ENCODE results near the gene NACA2. TPM values are rescaled to one million over a fixed set of nuclear protein-coding genes. Genes with fewer than 3 reads are reported as not detected.

The NACA2 gene
- total and polyA plus RNA-seq, 2 of the 13 experiments (the other 11 are each of a cell fraction or from before 2014, with no cell fraction given), result 0.21 TPM; not detected in 1

DNA sequence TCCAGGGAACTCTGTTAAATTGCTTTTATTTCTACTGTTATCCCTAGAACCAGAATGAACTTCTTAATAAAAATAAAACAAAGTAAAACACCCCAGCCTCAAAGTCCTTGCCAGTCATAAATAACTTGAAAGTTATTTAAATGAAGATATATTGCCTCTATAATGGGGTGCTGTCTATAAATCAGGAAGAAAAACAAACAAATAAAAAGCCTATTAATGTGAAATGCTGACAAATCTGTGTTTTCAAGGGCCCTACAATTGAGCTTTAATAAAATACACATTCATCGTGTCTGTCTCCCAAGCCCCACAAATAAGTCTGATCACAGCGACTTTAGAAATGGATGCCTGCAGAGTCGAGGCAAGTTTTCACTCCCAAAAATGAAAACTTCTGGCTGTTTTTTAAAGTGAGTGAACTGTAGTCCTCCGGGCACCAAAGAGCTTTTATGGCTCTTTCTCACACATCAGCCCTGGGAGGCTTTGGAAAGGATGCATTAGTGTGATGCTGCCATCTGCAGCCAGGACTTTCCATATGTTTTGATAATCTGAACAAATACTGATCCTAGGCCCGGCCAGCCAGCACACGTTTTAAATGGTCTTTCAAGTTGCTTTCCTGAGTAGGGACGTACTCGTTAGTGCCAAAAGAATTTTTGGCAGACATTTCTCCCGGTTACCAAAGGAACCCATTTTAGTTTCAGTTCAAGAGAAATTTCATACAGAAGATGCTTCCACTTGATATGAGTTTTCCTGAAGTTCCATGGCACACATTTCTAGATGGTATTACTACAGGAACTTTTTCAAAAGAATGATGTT is 16.3 kb downstream of the NACA2 start (continued):
- no peak for TF ChIP-seq ZNF407 (CRISPR knock-in tag; IDR thresholded peaks at IDR 0.05; ENCODE audit: not compliant biosample characterization)
- TF ChIP-seq, protein P1, sequence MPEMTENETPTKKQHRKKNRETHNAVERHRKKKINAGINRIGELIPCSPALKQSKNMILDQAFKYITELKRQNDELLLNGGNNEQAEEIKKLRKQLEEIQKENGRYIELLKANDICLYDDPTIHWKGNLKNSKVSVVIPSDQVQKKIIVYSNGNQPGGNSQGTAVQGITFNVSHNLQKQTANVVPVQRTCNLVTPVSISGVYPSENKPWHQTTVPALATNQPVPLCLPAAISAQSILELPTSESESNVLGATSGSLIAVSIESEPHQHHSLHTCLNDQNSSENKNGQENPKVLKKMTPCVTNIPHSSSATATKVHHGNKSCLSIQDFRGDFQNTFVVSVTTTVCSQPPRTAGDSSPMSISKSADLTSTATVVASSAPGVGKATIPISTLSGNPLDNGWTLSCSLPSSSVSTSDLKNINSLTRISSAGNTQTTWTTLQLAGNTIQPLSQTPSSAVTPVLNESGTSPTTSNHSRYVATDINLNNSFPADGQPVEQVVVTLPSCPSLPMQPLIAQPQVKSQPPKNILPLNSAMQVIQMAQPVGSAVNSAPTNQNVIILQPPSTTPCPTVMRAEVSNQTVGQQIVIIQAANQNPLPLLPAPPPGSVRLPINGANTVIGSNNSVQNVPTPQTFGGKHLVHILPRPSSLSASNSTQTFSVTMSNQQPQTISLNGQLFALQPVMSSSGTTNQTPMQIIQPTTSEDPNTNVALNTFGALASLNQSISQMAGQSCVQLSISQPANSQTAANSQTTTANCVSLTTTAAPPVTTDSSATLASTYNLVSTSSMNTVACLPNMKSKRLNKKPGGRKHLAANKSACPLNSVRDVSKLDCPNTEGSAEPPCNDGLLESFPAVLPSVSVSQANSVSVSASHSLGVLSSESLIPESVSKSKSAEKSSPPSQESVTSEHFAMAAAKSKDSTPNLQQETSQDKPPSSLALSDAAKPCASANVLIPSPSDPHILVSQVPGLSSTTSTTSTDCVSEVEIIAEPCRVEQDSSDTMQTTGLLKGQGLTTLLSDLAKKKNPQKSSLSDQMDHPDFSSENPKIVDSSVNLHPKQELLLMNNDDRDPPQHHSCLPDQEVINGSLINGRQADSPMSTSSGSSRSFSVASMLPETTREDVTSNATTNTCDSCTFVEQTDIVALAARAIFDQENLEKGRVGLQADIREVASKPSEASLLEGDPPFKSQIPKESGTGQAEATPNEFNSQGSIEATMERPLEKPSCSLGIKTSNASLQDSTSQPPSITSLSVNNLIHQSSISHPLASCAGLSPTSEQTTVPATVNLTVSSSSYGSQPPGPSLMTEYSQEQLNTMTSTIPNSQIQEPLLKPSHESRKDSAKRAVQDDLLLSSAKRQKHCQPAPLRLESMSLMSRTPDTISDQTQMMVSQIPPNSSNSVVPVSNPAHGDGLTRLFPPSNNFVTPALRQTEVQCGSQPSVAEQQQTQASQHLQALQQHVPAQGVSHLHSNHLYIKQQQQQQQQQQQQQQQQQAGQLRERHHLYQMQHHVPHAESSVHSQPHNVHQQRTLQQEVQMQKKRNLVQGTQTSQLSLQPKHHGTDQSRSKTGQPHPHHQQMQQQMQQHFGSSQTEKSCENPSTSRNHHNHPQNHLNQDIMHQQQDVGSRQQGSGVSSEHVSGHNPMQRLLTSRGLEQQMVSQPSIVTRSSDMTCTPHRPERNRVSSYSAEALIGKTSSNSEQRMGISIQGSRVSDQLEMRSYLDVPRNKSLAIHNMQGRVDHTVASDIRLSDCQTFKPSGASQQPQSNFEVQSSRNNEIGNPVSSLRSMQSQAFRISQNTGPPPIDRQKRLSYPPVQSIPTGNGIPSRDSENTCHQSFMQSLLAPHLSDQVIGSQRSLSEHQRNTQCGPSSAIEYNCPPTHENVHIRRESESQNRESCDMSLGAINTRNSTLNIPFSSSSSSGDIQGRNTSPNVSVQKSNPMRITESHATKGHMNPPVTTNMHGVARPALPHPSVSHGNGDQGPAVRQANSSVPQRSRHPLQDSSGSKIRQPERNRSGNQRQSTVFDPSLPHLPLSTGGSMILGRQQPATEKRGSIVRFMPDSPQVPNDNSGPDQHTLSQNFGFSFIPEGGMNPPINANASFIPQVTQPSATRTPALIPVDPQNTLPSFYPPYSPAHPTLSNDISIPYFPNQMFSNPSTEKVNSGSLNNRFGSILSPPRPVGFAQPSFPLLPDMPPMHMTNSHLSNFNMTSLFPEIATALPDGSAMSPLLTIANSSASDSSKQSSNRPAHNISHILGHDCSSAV (CRISPR knock-in tag; IDR thresholded peaks at IDR 0.05; ENCODE audit: borderline replicate concordance), result no peak
- TF ChIP-seq MZF1 (CRISPR knock-in tag; IDR thresholded peaks at IDR 0.05; ENCODE audit: borderline replicate concordance), result no peak
- no peak for TF ChIP-seq TAF1 (CRISPR knock-in tag; IDR thresholded peaks at IDR 0.05)
- no peak for TF ChIP-seq ZNF570 (CRISPR knock-in tag; IDR thresholded peaks at IDR 0.05; ENCODE audit: borderline replicate concordance)
- no peak for TF ChIP-seq SNAPC2 (CRISPR knock-in tag; IDR thresholded peaks at IDR 0.05)
- no peak for TF ChIP-seq POLR2AphosphoS2 (IDR thresholded peaks at IDR 0.05; ENCODE audit: low read depth, low read length)
- TF ChIP-seq SPEN (CRISPR knock-in tag; IDR thresholded peaks at IDR 0.05; ENCODE audit: low read depth), result peak; percentile 18; the same call in 1 of the 2 replicates
- no peak for TF ChIP-seq MXD4 (CRISPR knock-in tag; IDR thresholded peaks at IDR 0.05)
- peak; percentile 28; the same call in 1 of the 2 replicates for TF ChIP-seq MED1 (CRISPR knock-in tag; IDR thresholded peaks at IDR 0.05)
- peak; percentile 83 for TF ChIP-seq SMC3 (IDR thresholded peaks at IDR 0.05; ENCODE audit: low read length)
- no peak for TF ChIP-seq SIX4 (CRISPR knock-in tag; IDR thresholded peaks at IDR 0.05)
- peak; percentile 20; the same call in 1 of the 2 replicates for TF ChIP-seq FOXA3 (CRISPR knock-in tag; IDR thresholded peaks at IDR 0.05)

All from HepG2 (cell line).